Epidermal melanocyte (primary cell): Measurements from ENCODE around the gene UCHL5.
"Not testable (repeated sequence)": the region's sequence is repeated elsewhere in the genome, so short reads cannot be mapped to it uniquely, and the experiment has no call there.

Experiments
- DNase-seq: peaks from one replicate; pipeline ENCODE4 v3.0.0; 2011; ENCODE audit warnings: low spot score; ENCODE audit not compliant: insufficient read length

Gene UCHL5

DNA sequence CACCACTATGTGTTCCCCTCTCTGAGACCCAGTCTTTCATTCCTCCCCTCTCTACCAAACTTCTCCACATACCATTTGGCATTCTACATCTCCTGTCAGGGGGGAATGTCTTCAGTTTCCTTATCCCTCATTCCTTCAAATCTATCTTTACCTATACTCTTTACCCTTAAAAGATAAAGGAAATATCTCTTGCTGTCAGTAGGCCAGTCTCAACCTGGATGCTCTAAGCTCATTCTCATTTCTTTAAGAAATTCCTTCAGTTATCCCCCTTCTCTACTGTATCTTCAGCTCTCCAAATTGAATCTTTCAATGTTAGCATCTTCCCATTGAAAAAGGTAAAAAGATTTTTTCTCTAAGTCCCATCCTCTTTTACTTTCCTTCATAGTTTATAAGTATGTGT, 6.8 kb upstream of the UCHL5 start:
- no peak for DNase-seq

GRCh38 chr1:193062698-193063463, 3.7 kb upstream of the UCHL5 start:
- DNase-seq, result no peak

GRCh38 chr1:193060938-193061337, 1.8 kb upstream of the UCHL5 start:
- no peak for DNase-seq

DNA sequence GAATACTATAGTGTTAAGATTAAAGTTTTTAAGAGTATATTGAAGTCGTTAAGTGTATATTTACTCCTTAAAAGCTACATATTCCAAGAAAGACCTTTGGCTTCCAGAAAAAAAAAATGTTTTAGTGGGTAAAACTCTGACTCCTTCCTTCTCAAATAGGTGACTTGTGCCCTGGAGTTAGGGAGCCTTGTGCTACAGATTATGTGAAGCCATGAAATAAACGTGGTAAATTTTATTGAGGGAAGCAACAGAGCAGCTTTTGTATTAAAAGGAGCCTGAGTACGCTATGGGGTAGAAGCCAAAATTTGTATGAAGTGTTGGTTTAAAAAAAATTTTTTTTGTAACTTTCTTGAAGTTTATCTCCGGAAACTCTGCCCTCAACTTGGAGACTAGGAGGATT, 1.2 kb upstream of the UCHL5 start:
- DNase-seq, result no peak

DNA sequence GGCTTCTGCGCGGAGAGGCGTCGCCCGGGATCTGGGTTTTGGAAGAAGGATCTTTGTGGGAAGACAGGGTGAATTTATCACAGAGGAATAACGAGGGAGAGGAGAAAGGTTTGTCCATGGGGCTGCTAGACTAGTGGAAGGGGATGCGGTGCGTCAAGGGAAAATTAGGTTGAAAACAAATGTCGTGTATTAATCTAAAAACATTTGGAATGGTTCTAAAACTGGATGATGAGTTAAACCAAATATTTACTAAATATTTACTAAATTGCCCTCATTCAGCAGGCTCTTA, 899 bp upstream of the UCHL5 start:
- DNase-seq, result peak; percentile 48

DNA sequence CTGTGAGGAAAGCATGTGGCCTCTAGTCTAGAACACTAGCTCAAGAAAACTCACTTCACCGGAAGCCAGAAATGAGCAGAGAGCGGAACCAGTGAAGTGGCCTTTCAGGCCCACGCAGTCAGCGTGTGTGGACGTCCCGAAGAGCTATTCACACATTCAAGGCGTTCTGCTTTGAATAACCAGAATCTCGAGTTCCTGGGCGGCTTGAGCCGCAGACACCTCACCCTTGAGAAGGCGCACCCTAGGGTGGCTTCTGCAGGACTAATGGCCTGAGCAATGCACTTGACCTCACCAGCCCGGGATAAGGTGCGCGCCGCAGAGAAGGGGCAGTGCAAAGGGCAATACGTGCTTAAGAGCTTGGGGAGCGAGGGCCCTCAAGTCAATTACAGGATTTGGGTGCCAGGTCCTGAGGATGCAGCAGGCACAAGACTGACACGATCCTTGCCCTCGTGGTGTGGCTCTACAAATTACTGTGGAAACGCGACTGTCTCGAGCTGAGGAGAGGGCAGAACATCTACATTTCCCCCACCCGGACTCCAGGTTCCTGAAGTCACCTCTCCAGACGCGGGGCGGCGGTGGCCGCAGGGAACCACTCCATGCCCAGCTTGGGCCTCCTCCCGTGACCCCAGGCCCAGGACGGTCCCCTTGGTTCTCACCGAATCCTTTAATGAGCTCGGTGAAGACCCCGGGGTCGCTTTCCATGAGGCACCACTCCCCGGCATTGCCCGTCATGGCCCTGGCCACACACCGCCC, 455 bp downstream of the UCHL5 start:
- no peak for DNase-seq

DNA sequence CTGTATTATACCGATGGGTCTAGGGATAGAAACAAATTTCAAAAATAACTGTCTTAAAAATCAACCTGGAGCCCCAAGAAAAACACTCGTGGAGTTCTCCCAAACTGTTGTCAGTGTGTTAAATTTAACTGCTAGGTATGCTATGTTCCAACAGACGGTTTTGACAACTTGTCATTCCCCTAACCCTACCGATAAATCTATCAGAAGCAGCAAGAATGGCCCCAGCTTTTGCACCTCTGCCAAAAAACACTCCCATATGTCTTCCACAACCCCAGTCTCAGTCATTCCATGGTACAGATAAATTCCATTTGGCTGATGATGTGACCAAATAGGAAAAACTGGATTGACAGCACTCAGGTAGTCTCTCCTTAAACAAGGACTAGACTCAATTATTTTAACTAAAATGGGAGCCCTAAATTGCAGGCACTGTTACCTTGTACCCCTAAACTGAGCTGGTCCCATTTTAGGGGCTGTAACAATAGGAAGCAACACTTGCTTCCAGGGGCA, 4.9 kb downstream of the UCHL5 start:
- no peak for DNase-seq

GRCh38 chr1:193048913-193049312, 10.2 kb downstream of the UCHL5 start:
- DNase-seq, result not testable (repeated sequence)

DNA sequence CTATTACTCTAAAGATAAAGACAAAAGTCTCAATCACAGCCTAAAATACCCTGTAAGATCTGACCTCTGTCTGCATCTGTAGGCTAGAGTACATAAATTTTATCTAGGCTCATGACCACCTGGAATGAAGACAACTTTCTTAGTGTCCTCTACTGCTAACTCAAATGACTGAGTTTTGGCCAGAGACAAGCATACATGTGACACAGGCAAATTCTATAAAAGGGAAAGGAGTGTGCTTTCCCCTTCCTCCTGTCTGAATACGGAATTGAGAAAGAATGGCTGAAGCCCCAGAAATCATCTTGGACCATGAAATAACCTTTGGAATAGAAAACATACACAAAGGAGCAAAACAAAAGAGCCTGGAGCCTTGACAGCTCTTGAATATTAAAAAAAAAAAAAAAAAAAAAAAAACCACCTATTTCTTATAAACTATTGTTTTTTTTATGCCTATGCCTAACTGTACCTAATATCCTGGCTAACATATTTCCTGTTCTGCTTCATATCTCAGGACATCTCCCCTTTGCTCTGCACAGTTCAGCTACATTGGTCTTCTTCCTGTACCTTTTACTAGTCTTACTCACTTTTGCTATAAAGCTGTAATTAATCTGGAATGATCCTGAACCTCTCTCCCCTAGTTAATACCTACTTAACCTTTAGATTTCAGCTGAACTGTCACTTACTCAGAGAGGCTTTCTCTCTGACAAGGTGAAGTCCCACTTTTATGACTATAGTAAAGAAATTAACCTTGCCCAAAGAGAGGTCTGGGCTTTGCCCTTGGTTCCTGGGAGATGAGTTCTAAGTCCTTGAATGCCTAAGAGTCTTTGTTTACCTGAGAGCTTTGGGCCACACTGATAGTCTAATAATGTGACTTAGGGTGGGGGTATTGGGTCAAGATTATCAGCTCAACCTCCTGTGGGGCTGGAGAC, 16.1 kb downstream of the UCHL5 start:
- no peak for DNase-seq

- no peak for DNase-seq
These were observed 19.1 kb downstream of the UCHL5 start for GRCh38 chr1:193040011-193040410.

DNA sequence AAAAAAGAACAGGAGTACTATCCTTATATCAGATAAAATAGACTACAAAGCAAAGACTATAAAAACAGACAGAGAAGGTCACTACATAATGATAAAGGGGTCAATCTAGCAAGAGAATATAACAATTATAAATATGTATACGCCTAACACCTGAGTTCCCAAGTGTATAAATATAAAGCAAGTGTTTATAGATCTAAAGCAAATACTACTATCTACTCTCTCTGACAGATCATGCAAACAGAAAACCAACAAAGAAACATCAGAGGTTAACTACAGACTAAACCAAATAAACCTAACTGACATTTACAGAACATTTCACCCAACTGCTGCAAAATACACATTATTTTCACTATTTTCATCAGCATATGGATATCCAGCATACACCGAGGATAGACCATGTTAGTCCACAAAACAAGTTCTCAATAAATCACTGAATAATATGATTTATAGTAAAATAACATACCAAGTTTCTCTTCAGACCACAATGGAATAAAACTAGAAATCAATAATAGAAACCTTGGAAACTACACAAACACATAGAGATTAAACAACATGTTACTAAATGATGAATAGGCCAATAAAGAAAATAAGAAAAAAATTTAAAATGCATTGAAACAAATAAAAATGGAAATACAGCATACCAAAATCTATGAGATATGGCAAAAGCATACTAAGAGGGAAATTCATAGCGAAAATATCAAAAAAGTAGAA, 22.7 kb downstream of the UCHL5 start:
- DNase-seq, result no peak

DNA sequence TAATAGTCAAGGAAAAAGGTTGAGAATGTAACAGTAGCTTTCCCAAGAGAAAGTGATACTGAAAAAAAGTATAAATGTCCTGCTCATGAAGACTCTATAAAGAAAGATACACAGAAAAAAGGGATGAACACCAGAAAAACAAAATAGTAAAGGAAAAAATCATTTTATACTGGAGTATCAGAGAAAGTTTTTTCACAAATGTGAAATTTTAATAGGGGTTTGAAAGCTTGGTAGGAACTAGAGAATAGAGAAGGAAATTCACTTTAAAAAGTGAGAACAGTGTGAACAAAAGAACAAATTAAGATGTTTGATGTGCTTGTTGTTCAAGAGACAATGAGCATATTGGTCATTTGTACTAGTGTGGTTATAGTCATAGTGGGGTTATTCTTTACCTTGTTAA, 25.6 kb downstream of the UCHL5 start:
- DNase-seq, result no peak

- DNase-seq, result not testable (repeated sequence)
These were observed 26.3 kb downstream of the UCHL5 start for GRCh38 chr1:193032643-193033427.

- DNase-seq, result no peak
These were observed 27.7 kb downstream of the UCHL5 start for GRCh38 chr1:193031431-193031830.

- no peak for DNase-seq
These were observed 28.9 kb downstream of the UCHL5 start for GRCh38 chr1:193030280-193030679.

GRCh38 chr1:193025218-193025617, 33.9 kb downstream of the UCHL5 start:
- DNase-seq, result no peak

DNA sequence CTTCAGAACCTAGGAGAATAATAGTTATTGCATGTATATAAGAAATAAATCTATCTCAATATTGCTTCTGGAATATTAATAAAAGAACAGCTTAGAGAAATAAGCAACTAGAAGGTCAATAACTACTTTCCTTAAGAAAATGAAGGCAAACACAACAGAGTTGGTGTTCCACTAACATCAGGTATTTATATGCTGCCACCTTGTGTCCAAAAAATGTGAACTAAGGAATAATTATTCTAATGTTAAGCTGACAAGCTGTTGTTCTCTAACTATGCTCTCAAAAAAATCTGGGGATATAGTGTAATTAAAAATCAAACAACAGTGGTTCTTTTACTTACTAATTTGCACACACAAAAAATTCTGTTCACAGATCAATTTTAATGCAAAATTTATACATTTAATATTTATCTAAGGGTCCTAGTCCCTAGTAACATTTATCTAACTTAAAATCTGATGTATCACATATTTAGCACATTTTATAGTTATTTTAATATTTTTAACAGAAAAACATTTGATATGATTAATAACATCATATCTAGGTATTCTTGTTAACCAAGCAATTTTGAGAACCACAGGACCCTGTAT, 39.6 kb downstream of the UCHL5 start:
- no peak for DNase-seq

DNA sequence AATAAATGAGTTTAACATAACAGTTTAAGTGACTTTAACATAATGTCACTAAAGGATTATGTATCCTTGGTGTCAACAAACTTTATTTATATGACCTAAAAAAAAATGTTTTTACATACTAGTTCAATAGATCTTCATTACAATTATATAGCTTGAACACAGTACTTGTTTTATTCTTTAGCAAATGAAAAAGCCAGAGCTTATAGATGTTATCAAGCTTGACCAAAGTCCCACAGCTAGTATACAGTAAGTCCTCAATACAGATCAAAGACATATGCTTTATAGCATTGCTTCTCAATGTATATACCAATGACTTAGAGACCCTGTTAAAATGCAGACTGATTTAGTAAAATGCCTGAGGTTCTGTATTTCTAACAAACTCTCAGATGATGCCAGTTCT, 42.4 kb downstream of the UCHL5 start:
- DNase-seq, result no peak

DNA sequence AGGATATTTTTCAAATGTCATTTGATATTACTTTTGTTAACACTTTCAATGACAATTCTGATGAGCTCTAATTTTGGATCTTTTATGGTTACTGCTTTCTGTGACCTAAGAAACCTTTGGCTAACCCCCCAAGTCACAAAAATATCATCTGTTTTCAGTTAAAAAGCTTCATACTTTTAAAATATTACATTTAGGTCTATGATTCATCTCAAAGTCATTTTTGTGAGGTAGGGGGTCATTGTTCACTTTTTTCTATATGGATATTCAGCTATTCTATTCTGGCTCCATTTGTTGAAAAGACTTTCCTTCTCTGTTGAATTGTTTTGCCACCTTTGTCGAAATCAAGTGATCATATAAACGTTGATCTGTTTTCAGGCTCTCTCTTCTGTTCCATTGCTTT, 44.8 kb downstream of the UCHL5 start:
- no peak for DNase-seq

DNA sequence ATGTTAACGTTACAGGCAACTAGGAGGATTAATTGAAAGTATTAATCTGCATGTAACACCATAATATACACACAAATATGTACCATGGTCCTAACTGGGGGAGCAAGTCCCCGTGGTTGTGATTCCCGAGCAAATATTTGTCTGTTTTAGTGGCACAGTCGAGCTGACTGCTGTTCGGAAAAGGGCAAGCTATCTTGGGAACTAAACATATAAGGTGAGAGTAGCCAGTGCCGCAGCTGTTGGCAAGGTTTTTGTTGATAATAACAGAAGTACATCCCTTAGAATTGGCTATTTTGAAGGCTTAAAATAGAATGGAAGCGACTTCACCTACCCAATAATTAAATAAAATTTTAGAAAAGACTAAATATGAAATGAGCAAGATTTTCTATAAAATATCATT, 45.5 kb downstream of the UCHL5 start:
- no peak for DNase-seq
